ENCODE measurements around the gene NIF3L1. TPM values are rescaled to one million over a fixed set of nuclear protein-coding genes. Genes with fewer than 3 reads are reported as not detected.

The NIF3L1 gene
- total and polyA plus RNA-seq, 2 of the 8 experiments (the other 6 are each of a cell fraction or from before 2014, with no cell fraction given), result 63.4 to 126 TPM

GRCh38 chr2:200901459-200902072, 12.4 kb downstream of the NIF3L1 start:
- Histone ChIP-seq H3K79me2 (ENCODE audit: control insufficient read depth in 1 of 2, insufficient read depth in 2 of 2, low read length in 2 of 2) (no peaks in the 10 kb centered on the region), H2AK5ac (ENCODE audit: low read depth, low read length) (no peak overlapping the region), H3K23me2 (ENCODE audit: low read depth, low read length) (no peaks in the 10 kb centered on the region), H3K18ac (ENCODE audit: extremely low read depth, low read length) (no peak overlapping the region), H4K91ac (replicated peaks; ENCODE audit: insufficient read length, low read length) (no peak overlapping the region), H4K8ac (ENCODE audit: extremely low read depth, insufficient read depth, low read length) (no peak overlapping the region), H2BK120ac (replicated peaks; ENCODE audit: low read depth, low read length) (no peak overlapping the region), H2BK12ac (ENCODE audit: low read depth, low read length) (no peak overlapping the region), H2BK15ac (ENCODE audit: low read length) (no peak overlapping the region), H3K27me3 (replicated peaks in 1 of 4; ENCODE audit: control insufficient read depth in 3 of 4, extremely low read depth in 1 of 4, insufficient read depth in 3 of 4, low read length in 3 of 4) (no peaks in the 10 kb centered on the region), H3K4me3 (ENCODE audit: extremely low read depth in 1 of 4, insufficient read depth in 2 of 4, low read depth in 3 of 4, low read length in 4 of 4) (no peak overlapping the region), H3K4ac (replicated peaks; ENCODE audit: insufficient read length, low read depth, low read length) (no peak overlapping the region), H2BK20ac (ENCODE audit: low read length) (no peak overlapping the region), H4K20me1 (replicated peaks in 1 of 2; ENCODE audit: control insufficient read depth in 1 of 2, insufficient read depth in 2 of 2, low read length in 2 of 2) (peaks cover 0 to 2% of the 10 kb centered on the region in 2 experiments), H3K23ac (ENCODE audit: insufficient read length) (no peak overlapping the region), H2BK5ac (ENCODE audit: low read depth, low read length) (no peak overlapping the region), H3K14ac (ENCODE audit: insufficient read length) (no peak overlapping the region), H3K9me3 (ENCODE audit: insufficient read depth in 2 of 2, low read depth in 1 of 2, low read length in 1 of 2) (no peaks in the 10 kb centered on the region), H3K4me2 (ENCODE audit: insufficient read depth in 1 of 2, low read depth in 2 of 2, low read length in 2 of 2) (no peak overlapping the region), H2AFZ (ENCODE audit: low read length) (no peak overlapping the region), H4K5ac (ENCODE audit: insufficient read length, low read depth, low read length) (no peak overlapping the region), H3K36me3 (ENCODE audit: control insufficient read depth in 2 of 4, insufficient read depth in 4 of 4, low read length in 3 of 4) (peaks cover 16 to 64% (median 49%) of the 10 kb centered on the region in 4 experiments), H3K56ac (replicated peaks; ENCODE audit: insufficient read length, low read depth, low read length) (no peak overlapping the region), H3K27ac (ENCODE audit: low read depth, low read length) (no peak overlapping the region), H3K79me1 (ENCODE audit: low read depth, low read length) (no peaks in the 10 kb centered on the region), H3K9ac (replicated peaks in 1 of 4; ENCODE audit: extremely low read depth in 1 of 4, low read depth in 3 of 4, low read length in 3 of 4) (no peak overlapping the region), H3K4me1 (replicated peaks in 1 of 4; ENCODE audit: control insufficient read depth in 3 of 4, insufficient read depth in 4 of 4, low read length in 3 of 4) (no peaks in the 10 kb centered on the region)
- POLR2A ChIA-PET (ENCODE audit: partially characterized antibody), result interaction anchor here (1.6 kb wide), 1 partner anchor 12 kb away, joined by 17 read pairs; the partner anchor contains the start of genes NIF3L1 and PPIL3
- DNase-seq (ENCODE audit: low read depth in 1 of 2, low spot score in 2 of 2) (peak; percentile 50 to 62), FAIRE-seq (peak; percentile 97)
- CTCF ChIA-PET (ENCODE audit: partially characterized antibody), result interaction anchor here (0.5 to 1.6 kb wide), 37 partner anchors 9 to 326 kb away, joined by 3 to 13 read pairs (median 3); partner anchors contain the start of genes CASP10, HYCC2, NDUFB3 and NIF3L1
- WGBS, 2 experiments (ENCODE audit: extremely low coverage in 1 of 2, insufficient coverage in 1 of 2, insufficient read length in 1 of 2, insufficient replicate concordance in 2 of 2, low coverage in 1 of 2, low lambda C conversion rate in 2 of 2, missing lambda C conversion rate in 1 of 2), result 34% methylated on average over 4 of the region's 4 CpGs; no CpG with 5 or more reads in 1 of the 2 experiments
- TF ChIP-seq BCL11A (IDR thresholded peaks at IDR 0.05; ENCODE audit: low read depth in 2 of 2, low read length in 2 of 2) (no peak), TEAD4 (IDR thresholded peaks at IDR 0.05; ENCODE audit: low read depth, low read length) (no peak), HDAC6 (IDR thresholded peaks at IDR 0.05; ENCODE audit: low read depth, low read length) (no peak), KDM1A (IDR thresholded peaks at IDR 0.05; ENCODE audit: borderline replicate concordance, low read length) (no peak)
